Sigmoid colon (tissue), 3 donors: ENCODE data around the gene NHERF2.

Experiments used
- POLR2A ChIP-seq, 2 donors: fragments of 450-650 bp; IDR thresholded peaks; one replicate each; pipeline ENCODE4 v1.6.1; 2016; ENCODE audit warnings: antibody characterized with exemption in 2 of 2, mild to moderate bottlenecking in 2 of 2, moderate library complexity in 2 of 2
- TF ChIP-seq, protein P1 (sequence below), 4 experiments: fragments of 450-650 bp in 3 of 4; fragments of 200-600 bp in 1 of 4; IDR thresholded peaks; one replicate each; pipeline ENCODE4 v1.5.1; 2016 to 2019; ENCODE audit warnings: antibody characterized with exemption in 4 of 4, mild to moderate bottlenecking in 3 of 4, moderate library complexity in 2 of 4

DNA sequence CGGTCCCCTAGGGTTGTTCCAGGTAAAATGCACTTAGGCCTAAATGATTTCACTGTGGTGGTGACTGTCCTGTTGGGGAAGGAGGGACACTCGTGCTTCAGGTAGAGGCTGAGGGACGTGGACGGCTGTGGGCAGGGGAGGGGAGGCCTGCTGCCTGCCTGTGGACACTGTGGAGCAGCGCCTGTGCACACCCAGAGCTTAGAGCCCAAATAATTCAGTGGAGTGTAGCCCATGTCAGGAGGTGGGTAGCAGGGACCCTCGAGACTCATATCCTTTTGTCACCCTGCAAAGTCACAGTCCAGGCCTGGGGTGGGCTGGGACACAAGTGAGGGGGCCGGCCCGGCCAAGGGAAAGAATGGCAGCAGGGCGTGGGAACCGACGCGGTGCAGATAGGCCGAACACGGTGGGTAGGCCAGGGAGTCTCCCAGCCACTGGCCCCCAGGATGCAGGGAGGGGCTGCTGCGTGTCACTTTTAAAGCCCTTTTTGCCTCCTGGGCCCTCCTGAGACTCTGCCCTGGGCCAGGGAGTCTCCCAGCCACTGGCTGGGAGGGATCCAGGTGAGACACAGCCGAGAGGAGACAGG lies 733 bp upstream of the NHERF2 start:
- no peak for TF ChIP-seq POLR2A (IDR thresholded peaks at IDR 0.05)
- TF ChIP-seq, protein P1, sequence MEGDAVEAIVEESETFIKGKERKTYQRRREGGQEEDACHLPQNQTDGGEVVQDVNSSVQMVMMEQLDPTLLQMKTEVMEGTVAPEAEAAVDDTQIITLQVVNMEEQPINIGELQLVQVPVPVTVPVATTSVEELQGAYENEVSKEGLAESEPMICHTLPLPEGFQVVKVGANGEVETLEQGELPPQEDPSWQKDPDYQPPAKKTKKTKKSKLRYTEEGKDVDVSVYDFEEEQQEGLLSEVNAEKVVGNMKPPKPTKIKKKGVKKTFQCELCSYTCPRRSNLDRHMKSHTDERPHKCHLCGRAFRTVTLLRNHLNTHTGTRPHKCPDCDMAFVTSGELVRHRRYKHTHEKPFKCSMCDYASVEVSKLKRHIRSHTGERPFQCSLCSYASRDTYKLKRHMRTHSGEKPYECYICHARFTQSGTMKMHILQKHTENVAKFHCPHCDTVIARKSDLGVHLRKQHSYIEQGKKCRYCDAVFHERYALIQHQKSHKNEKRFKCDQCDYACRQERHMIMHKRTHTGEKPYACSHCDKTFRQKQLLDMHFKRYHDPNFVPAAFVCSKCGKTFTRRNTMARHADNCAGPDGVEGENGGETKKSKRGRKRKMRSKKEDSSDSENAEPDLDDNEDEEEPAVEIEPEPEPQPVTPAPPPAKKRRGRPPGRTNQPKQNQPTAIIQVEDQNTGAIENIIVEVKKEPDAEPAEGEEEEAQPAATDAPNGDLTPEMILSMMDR (IDR thresholded peaks at IDR 0.05), result no peak
